Activated CD8-positive, alpha-beta T cell treated with anti-CD3 and anti-CD28 coated beads, Interleukin-2, amount 10 ng/mL, durations not matched to agents 7 days and 5 days (primary cell): ENCODE measurements around the gene FRS3. TPM values are rescaled to one million over a fixed set of nuclear protein-coding genes. Genes with fewer than 3 reads are reported as not detected.

Experiments used
- ATAC-seq: fragments of 150-1000 bp; cut with Tn5 transposase; one replicate; pipeline ENCODE4 v1.10.0; 2021; ENCODE audit warnings: moderate library complexity
- CTCF ChIA-PET: fragments of 350-600 bp; sonication (Branson Sonifier 250); formaldehyde crosslinking; loops from one replicate; lab custom pipeline; 2021; ENCODE audit warnings: antibody characterized with exemption; lab: Charles Lee
- POLR2A ChIA-PET: fragments of 350-600 bp; sonication (Branson Sonifier 250); formaldehyde crosslinking; loops from one replicate; lab custom pipeline; 2021; ENCODE audit warnings: antibody characterized with exemption; lab: Charles Lee
- DNase-seq: peaks from one replicate; pipeline ENCODE4 v3.0.0-alpha.2; 2020
- H3K27ac Mint-ChIP-seq: one replicate; pipeline ENCODE4 v1.8.0; 2021; ENCODE audit warnings: mild to moderate bottlenecking, mixed read lengths
- H3K27me3 Mint-ChIP-seq: one replicate; pipeline ENCODE4 v1.8.0; 2021; ENCODE audit warnings: low read depth, mixed read lengths
- H3K36me3 Mint-ChIP-seq: one replicate; pipeline ENCODE4 v1.8.0; 2021; ENCODE audit warnings: low read depth, mixed read lengths
- H3K4me1 Mint-ChIP-seq: one replicate; pipeline ENCODE4 v1.8.0; 2021; ENCODE audit warnings: low read depth, mixed read lengths
- H3K4me3 Mint-ChIP-seq: one replicate; pipeline ENCODE4 v1.8.0; 2021; ENCODE audit warnings: mild to moderate bottlenecking, mixed read lengths
- H3K9me3 Mint-ChIP-seq: one replicate; pipeline ENCODE4 v1.8.0; 2022; ENCODE audit warnings: mixed read lengths; ENCODE audit not compliant: insufficient read depth
- total RNA-seq, 2 experiments: library from RNA; stranded (reverse); gene quantifications; one replicate each; pipeline ENCODE4 v1.2.3, GENCODE V29; 2021

The FRS3 gene
- total RNA-seq, 2 experiments from 2014 or later = 5.1 to 7.0 TPM

DNA sequence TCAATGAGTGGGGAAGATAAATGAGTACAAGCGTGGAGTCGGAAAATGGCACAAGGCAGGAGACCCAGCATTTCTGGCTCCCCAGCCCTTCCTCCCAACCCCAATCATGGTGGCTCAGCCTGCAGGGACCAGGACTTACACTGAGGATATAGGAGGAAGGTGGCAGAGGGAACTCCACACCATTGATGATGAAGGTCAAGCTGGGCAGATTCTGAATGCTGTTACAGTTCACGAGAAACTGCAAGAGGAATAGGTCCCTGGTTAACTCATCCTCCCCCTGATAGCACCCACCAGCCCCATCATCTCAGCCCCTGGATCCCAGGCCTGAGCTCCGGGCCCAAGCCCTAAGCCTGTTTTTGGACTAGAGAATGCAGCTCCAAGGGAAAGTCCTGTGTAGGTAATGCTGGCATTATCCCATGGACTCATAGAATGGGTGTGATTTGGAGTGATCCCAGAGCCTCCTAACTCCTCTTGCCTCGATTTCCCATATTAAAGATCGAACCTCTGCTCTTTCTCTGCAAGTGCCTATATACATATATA is 42.0 kb downstream of the FRS3 start:
- ChIA-PET POLR2A (no interaction called here), CTCF (interaction anchor here (1.5 kb wide), 1 partner anchor 39 kb away, joined by 3 read pairs; no protein-coding TSS in a partner anchor)
- Mint-ChIP-seq H3K9me3 (no peaks in the 10 kb centered on the region), H3K36me3 (peaks cover under 1% of the 10 kb centered on the region), H3K27me3 (no peaks in the 10 kb centered on the region), H3K4me1 (peaks cover 20% of the 10 kb centered on the region), H3K27ac (no peak overlapping the region), H3K4me3 (no peak overlapping the region)
- ATAC-seq (no peak), DNase-seq (no peak)

DNA sequence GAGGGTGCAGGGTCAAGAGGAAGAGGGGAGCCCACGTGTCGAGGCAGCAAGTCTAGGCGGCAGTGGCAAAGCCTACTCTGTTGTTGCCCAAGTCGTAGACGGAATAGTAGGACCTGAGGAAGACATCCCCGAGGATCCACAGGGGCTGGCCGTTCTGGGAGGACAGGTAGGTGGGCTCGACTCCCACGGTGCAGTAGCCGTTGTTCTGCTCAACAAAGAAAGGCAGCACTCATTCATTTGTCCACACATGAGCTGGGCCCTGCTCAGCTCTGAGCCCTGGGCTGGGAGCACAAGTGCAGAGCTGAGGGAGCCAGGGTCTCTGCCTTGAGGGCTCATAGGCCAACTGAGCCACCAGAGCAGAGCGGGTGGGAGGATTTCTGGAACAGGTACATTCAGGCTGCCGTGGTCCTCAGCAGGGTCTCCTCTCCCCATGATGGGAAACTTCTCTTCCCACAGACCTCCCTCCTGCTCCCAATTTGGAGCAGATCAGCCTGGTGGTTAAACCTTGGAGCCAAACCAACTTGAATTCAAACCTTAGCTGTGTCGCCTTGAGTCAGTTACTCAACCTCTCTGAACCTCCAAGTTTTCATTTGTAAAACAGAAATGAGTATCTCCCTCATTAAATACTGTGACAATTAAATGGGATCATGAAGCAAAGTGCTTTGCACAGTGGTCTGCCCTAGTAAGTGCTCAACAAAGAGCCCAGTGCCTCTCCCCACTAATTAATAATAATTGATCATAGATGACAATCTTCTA is 42.7 kb downstream of the FRS3 start:
- no peak for DNase-seq
- no peak for ATAC-seq
- H3K4me1 Mint-ChIP-seq = peaks cover 24% of the 10 kb centered on the region
- ChIA-PET CTCF (interaction anchor here (1.5 kb wide), 1 partner anchor 40 kb away, joined by 3 read pairs; no protein-coding TSS in a partner anchor), POLR2A (no interaction called here)
- no peak overlapping the region for H3K4me3 Mint-ChIP-seq
- no peaks in the 10 kb centered on the region for H3K27me3 Mint-ChIP-seq
- H3K9me3 Mint-ChIP-seq = no peaks in the 10 kb centered on the region
- H3K27ac Mint-ChIP-seq = no peak overlapping the region
- peaks cover 3% of the 10 kb centered on the region for H3K36me3 Mint-ChIP-seq

DNA sequence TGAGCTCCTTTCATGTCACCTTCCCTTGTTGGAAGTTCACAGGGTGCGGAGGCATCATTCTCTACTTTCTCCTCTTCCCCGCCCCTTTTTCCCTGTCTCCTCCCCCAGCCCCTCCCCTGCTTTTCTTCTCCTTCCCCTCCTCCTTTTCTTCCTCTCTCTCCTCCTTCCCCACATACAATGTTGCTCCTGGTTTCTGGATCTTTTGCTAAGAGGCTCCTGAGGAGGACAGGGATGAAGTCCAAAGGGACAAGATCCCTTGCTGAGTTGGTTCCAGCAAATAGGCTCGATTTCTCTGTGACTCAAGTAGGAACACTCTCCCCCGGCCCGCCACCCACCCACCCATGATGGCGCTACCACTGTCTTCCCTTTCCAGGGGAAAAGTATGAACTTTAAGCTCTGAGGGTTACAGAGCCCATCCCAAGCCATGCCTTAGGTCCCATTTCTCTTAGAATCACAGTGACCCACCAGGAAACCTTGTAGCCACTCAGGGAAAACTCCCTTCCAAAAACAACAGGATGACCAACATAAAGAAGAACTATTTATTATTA is 43.4 kb downstream of the FRS3 start:
- Mint-ChIP-seq H3K27ac (no peak overlapping the region), H3K27me3 (no peaks in the 10 kb centered on the region), H3K4me3 (no peak overlapping the region), H3K36me3 (peaks cover 3% of the 10 kb centered on the region), H3K9me3 (no peaks in the 10 kb centered on the region), H3K4me1 (peaks cover 29% of the 10 kb centered on the region)
- ATAC-seq = no peak
- CTCF ChIA-PET = interaction anchor here (0.6 to 4.2 kb wide), 4 partner anchors 15 to 291 kb away, joined by 3 to 59 read pairs (median 17); partner anchors contain the start of gene TOMM6
- no peak for DNase-seq
- POLR2A ChIA-PET = no interaction called here

DNA sequence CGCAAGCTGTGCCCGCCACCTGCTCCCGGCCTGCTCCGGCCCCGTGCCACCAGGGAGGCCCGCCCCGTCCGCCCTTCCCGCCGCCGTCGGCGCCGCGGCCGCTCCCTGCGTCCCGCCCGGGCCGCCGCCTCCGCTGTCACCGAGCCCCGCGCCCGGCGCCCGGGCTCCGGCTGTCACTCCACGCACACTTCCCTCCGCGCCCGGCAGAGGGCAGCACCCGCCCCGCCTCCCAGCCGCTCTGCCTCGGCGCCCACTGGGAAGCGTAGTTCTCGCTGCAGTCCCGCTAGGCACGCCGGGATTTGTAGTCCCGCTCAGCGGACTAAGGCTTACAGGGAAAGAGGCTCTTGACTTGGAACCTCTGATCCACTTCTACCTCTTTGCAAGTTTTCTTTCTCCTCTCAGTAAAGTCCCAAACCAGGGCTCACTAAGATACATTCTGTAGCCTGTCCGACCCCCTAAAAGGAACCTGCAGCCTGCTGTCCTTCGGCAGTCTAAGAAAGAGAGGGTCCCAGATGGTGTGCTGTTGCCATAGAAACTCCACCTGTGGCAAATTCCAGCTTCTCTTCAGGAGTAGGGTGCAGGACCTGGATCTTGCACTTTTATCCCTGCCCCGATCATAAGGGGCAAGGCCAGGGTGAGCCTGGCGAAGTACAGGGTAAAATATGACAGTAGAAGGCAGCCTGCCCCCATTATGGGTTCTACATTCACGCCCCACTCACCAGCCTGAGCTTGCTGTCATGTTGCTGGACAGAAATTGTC is 44.1 kb downstream of the FRS3 start, which contains the start of gene TFEB:
Gene TFEB, minus strand, starts transcription at position 182 of the 759 bp plus-strand sequence. CDS start 44,395 bp downstream, outside the sequence.
- DNase-seq (peak; percentile 95), ATAC-seq (peak; percentile 69)
- POLR2A ChIA-PET = interaction anchor here (2.8 kb wide), 1 partner anchor 30 kb away, joined by 19 read pairs; no protein-coding TSS in a partner anchor
- Mint-ChIP-seq H3K4me1 (peaks cover 35% of the 10 kb centered on the region), H3K36me3 (peaks cover 3% of the 10 kb centered on the region), H3K9me3 (no peaks in the 10 kb centered on the region), H3K4me3 (peak within 1 kb of the TSS; percentile 77), H3K27ac (peak within 1 kb of the TSS; percentile 74), H3K27me3 (no peaks in the 10 kb centered on the region)
- CTCF ChIA-PET = interaction anchor here (0.6 to 4.2 kb wide), 5 partner anchors 16 to 292 kb away, joined by 3 to 59 read pairs (median 9); partner anchors contain the start of gene TOMM6

DNA sequence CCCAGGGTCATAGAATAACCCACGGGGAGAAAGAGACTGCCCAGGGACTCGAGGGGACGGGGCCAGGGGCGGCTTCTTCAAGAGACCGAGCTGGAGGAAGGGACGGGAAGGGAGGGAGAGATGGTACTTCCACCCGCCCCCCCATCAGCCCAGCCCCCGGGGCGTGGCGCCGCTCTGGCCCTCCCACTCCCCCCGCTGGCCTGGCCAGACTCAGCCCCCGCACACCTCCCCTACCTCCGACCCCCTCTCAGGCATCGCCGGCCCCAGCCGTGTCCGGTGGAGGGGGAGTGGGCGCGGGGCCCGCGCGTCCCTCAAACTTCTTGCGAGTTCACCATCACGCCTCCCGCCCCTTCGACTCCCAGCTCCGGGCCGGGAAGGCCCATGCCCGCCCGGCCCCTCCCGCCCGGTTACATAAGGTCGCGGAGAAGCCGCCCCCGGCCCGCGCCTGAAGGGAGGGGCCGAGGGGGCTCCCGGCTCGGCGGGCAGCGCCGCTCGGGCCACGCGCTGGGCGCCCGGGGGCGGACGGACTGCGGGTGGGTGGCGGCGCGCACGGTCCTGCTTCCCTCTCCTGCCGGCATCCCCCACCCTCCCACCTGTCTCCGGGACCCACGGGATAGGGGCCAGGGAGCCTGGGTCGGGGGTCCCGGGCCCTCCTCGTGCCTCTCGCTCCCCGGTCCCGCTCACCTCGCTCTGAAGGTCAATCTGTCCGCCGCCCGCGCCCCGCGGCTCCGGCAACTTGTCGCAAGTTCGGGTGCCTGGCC is 44.9 kb downstream of the FRS3 start:
- Mint-ChIP-seq H3K4me3 (peak overlapping the region; percentile 77), H3K36me3 (peaks cover 3% of the 10 kb centered on the region), H3K27me3 (no peaks in the 10 kb centered on the region), H3K4me1 (peaks cover 42% of the 10 kb centered on the region), H3K9me3 (no peaks in the 10 kb centered on the region), H3K27ac (peak overlapping the region; percentile 52)
- DNase-seq (peak; percentile 78), ATAC-seq (peak; percentile 62)
- CTCF ChIA-PET = interaction anchor here (0.8 to 4.2 kb wide), 15 partner anchors 15 to 366 kb away, joined by 3 to 59 read pairs (median 7); partner anchors contain the start of genes BYSL, MED20, TAF8 and TOMM6
- POLR2A ChIA-PET = interaction anchor here (0.7 to 2.8 kb wide), 5 partner anchors 19 to 52 kb away, joined by 3 to 19 read pairs (median 11); partner anchors contain the start of gene TOMM6

DNA sequence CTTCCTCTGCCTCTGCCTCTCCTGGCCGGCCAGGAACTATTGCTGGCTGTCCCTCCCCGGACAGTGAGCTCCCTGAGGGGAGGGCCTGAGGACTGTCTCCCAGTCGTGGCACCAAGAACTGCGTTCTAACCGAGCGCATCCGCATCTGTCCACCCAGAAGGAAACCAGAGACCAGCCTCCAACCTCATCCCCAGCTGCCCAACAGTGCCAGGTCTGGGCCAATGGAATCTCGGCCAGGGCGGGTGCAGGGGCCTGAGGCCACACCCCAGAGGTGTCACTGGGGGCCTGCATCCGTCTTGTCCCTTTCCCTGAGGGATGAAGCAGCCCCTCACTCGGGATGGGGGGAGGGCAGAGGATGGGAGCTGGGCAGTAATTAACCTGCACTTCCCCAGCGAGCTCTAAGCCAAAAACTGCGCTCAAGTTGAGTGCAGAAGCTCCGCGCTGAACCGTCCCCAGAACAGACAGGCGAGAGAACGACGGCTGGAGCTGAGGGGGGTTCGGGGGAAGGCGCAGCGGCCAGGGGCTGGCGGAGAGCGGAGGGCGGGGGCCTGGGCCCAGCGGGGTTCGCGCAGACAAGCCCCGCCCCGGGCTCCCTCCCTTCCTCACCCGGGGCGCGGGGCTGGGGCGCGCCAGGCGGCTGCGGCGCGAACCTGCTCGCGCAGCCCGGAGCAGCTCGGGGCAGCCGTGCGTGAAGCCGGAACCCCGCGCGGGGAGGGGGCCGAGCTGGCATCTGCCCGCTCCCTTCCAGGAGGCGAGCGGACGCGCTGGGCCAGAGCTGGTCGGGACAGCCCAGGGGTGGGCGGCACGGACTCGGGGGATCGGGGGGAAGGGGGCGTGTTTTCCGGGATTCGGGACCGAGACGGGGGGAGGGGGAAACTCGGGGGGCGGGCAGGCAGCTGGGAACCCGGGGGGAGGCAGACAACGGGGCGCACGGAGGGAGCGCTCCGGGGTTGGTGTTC is 45.7 kb downstream of the FRS3 start:
- peak; percentile 72 for ATAC-seq
- ChIA-PET CTCF (interaction anchor here (0.8 to 4.2 kb wide), 18 partner anchors 10 to 481 kb away, joined by 3 to 59 read pairs (median 6); partner anchors contain the start of genes BYSL, MED20, PRICKLE4 and TAF8), POLR2A (interaction anchor here (0.6 to 2.8 kb wide), 7 partner anchors 18 to 690 kb away, joined by 3 to 19 read pairs (median 3); partner anchors contain the start of genes TAF8 and TOMM6)
- no peaks in the 10 kb centered on the region for H3K27me3 Mint-ChIP-seq
- peaks cover 47% of the 10 kb centered on the region for H3K4me1 Mint-ChIP-seq
- H3K4me3 Mint-ChIP-seq = peak overlapping the region; percentile 81
- peaks cover 3% of the 10 kb centered on the region for H3K36me3 Mint-ChIP-seq
- H3K9me3 Mint-ChIP-seq = no peaks in the 10 kb centered on the region
- H3K27ac Mint-ChIP-seq = peak overlapping the region; percentile 81
- peak; percentile 74 for DNase-seq

DNA sequence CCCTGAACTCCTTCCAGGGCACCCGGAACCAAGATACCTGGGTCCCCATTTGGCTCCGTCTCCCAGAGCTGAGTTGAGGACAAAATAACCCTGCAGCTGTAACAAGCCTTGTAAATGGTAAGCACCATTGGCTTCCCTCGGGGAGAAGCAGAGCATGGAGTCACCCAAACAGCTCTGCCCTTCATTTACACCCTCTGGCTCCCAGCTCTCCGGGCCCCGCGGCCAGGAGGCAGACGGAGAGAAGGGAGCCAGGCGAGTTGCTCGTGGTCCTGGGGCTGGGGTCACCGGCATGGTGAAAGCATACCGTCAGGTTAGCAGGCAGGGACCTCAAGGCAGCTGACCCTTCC is 46.4 kb downstream of the FRS3 start:
- Mint-ChIP-seq H3K4me3 (peak overlapping the region; percentile 81), H3K36me3 (peaks cover 3% of the 10 kb centered on the region), H3K27ac (peak overlapping the region; percentile 68), H3K9me3 (no peaks in the 10 kb centered on the region), H3K27me3 (no peaks in the 10 kb centered on the region), H3K4me1 (peaks cover 48% of the 10 kb centered on the region)
- POLR2A ChIA-PET = interaction anchor here (0.6 to 2.8 kb wide), 5 partner anchors 17 to 690 kb away, joined by 3 to 19 read pairs (median 11); partner anchors contain the start of genes TAF8 and TOMM6
- ATAC-seq (no peak), DNase-seq (no peak)
- CTCF ChIA-PET = interaction anchor here (0.8 to 4.2 kb wide), 13 partner anchors 9 to 481 kb away, joined by 3 to 59 read pairs (median 9); partner anchors contain the start of genes PRICKLE4 and TOMM6

DNA sequence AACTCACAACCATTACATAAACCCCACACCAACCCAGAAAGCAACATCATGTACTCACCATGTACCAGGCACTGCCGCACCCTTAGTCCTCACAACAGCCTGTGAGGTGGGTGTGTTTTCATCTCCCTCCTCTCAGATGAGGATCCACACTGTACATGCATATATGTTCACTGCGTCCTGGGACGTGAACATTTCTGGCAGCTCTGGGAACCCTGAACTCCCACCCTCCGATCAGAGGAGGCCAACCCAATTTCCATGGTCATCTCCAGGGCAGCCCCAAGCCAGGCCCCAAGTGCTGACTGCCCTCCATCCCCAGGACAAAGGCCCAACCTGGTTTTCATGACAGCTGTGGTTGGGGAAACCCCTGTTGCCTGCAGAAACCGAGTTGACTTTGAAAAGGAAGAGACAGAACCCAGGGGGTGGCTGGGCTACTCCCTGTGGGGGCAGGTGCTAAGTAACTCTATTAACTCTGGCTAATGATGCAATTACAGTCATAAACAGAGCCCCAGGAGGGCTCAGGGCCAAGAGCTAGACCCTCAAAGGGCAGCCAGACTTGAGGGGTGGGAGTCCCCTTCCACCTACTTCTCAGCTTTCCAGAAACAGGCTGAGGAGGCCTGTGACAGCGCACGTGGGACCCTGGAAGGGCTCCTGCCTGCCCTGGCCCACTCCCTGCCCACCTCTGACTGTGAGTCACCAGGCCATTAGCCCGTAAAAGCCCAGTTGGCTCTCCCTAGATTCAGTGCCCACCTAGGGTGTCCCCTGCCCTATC is 46.9 kb downstream of the FRS3 start:
- peak overlapping the region; percentile 68 for H3K27ac Mint-ChIP-seq
- peaks cover 3% of the 10 kb centered on the region for H3K36me3 Mint-ChIP-seq
- H3K27me3 Mint-ChIP-seq = no peaks in the 10 kb centered on the region
- peaks cover 48% of the 10 kb centered on the region for H3K4me1 Mint-ChIP-seq
- peak; percentile 72 for DNase-seq
- peak; percentile 23 for ATAC-seq
- ChIA-PET CTCF (interaction anchor here (0.8 to 4.2 kb wide), 10 partner anchors 9 to 482 kb away, joined by 3 to 59 read pairs (median 10); partner anchors contain the start of genes PRICKLE4 and TOMM6), POLR2A (interaction anchor here (1.1 to 2.8 kb wide), 3 partner anchors 27 to 318 kb away, joined by 3 to 19 read pairs (median 14); partner anchors contain the start of genes TAF8 and TOMM6)
- H3K9me3 Mint-ChIP-seq = no peaks in the 10 kb centered on the region
- H3K4me3 Mint-ChIP-seq = peak overlapping the region; percentile 81

DNA sequence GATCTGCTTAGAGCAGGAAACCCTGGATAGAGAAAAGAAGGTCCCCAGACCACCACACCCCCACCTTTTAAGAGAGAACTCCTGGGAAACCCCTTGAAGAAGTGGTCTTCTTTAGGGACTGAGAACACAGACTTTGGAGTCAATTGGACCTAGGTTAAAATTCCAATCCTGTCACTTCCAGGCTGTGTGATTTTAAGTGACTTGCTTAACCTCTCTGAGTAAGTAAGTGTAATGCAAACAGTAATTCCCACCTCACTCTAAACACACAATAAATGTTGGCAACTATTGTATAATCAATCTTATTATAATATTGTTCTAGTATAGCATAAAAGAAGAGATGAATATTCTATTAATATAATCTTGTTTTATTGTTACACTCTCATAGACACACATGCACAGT is 47.6 kb downstream of the FRS3 start:
- POLR2A ChIA-PET = no interaction called here
- no peak for DNase-seq
- CTCF ChIA-PET = interaction anchor here (2.2 to 4.2 kb wide), 5 partner anchors 8 to 55 kb away, joined by 6 to 59 read pairs (median 25); partner anchors contain the start of gene TOMM6
- Mint-ChIP-seq H3K4me3 (peak overlapping the region; percentile 81), H3K27ac (peak overlapping the region; percentile 68), H3K27me3 (no peaks in the 10 kb centered on the region), H3K4me1 (peaks cover 52% of the 10 kb centered on the region), H3K9me3 (no peaks in the 10 kb centered on the region), H3K36me3 (peaks cover 3% of the 10 kb centered on the region)
- no peak for ATAC-seq
